Neural crest cell (in vitro differentiated cells): ENCODE data around the gene WWOX. TPM values are rescaled to one million over a fixed set of nuclear protein-coding genes. Genes with fewer than 3 reads are reported as not detected.

Source experiments
- DNase-seq: peaks from one replicate; pipeline ENCODE4 v3.0.0; 2021; ENCODE audit warnings: low read depth, mixed read lengths, low spot score
- H3K27ac Mint-ChIP-seq: one replicate; pipeline ENCODE4 v1.8.0; 2021; ENCODE audit warnings: mild to moderate bottlenecking, mixed read lengths; ENCODE audit not compliant: unreplicated experiment
- H3K27me3 Mint-ChIP-seq: 2 replicates; pipeline ENCODE4 v1.8.0; 2021; ENCODE audit warnings: low read depth, mild to moderate bottlenecking, mixed read lengths
- H3K36me3 Mint-ChIP-seq: 2 replicates; pipeline ENCODE4 v1.8.0; 2021; ENCODE audit warnings: low read depth, mild to moderate bottlenecking, mixed read lengths
- H3K4me1 Mint-ChIP-seq: 2 replicates; pipeline ENCODE4 v1.8.0; 2021; ENCODE audit warnings: mixed read lengths
- H3K4me3 Mint-ChIP-seq: one replicate; pipeline ENCODE4 v1.8.0; 2021; ENCODE audit warnings: mild to moderate bottlenecking, mixed read lengths
- H3K9me3 Mint-ChIP-seq: 2 replicates; pipeline ENCODE4 v1.8.0; 2021; ENCODE audit warnings: mixed read lengths
- total RNA-seq: library from RNA; stranded (reverse); gene quantifications from 2 replicates; pipeline ENCODE4 v1.2.1, GENCODE V29; 2021
- TF ChIP-seq, protein P1 (sequence below): fragments of 200-600 bp; sonication (generic); conservative IDR thresholded peaks from 2 replicates; pipeline ENCODE4 v1.5.0; 2021; ENCODE audit warnings: antibody characterized with exemption, mild to moderate bottlenecking

WWOX gene
- total RNA-seq, 1 donor from 2014 or later = 30.5 TPM

DNA sequence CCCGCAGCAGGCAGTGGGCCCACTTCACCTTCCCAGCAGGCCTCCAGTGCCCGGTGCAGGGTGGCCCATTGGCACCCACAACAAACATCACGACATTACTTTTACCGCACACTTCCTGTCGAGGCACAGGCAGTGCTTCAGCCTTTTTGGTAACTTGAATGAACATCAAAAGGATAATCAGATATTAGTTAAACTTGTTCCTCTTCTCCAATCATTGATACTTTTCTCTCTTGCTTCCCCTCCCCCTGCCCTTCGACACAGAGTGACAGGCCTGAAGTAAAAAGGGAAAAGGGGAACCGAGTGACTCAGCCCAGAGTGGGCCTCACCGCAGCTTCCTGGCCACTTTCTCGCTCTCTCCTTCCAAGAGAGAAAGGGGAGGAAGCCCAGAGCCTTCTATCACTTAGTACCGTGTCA, 994.1 kb downstream of the WWOX start:
- TF ChIP-seq, protein P1, sequence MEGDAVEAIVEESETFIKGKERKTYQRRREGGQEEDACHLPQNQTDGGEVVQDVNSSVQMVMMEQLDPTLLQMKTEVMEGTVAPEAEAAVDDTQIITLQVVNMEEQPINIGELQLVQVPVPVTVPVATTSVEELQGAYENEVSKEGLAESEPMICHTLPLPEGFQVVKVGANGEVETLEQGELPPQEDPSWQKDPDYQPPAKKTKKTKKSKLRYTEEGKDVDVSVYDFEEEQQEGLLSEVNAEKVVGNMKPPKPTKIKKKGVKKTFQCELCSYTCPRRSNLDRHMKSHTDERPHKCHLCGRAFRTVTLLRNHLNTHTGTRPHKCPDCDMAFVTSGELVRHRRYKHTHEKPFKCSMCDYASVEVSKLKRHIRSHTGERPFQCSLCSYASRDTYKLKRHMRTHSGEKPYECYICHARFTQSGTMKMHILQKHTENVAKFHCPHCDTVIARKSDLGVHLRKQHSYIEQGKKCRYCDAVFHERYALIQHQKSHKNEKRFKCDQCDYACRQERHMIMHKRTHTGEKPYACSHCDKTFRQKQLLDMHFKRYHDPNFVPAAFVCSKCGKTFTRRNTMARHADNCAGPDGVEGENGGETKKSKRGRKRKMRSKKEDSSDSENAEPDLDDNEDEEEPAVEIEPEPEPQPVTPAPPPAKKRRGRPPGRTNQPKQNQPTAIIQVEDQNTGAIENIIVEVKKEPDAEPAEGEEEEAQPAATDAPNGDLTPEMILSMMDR = no peak
- DNase-seq = no peak
- peak overlapping the region; percentile 67 for H3K27ac Mint-ChIP-seq
- peaks cover 3% of the 10 kb centered on the region for H3K9me3 Mint-ChIP-seq
- no peak overlapping the region for H3K4me3 Mint-ChIP-seq
- H3K36me3 Mint-ChIP-seq = no peaks in the 10 kb centered on the region
- H3K4me1 Mint-ChIP-seq = peaks cover 32% of the 10 kb centered on the region
- H3K27me3 Mint-ChIP-seq = no peaks in the 10 kb centered on the region

DNA sequence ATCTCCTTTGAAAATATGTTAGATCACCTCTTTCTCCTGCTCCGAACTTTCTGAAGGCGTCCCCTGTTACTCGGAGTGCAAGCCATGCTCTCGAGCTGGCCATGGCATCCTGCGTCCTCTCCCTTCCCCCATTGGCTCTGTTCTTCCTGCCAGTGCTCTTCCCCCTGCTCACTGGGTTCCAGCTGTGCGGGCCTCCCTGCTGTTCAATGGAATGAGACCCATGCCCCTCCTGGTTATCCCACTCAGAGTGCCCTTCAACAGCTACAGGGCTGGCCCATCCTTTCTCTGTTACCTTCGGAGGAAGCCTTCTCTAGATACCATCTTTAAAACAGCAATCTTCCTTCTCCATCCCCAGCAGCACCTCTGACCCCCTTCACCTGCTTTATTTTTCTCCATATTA, 996.8 kb downstream of the WWOX start:
- Mint-ChIP-seq H3K4me1 (peaks cover 32% of the 10 kb centered on the region), H3K4me3 (no peak overlapping the region), H3K36me3 (no peaks in the 10 kb centered on the region), H3K9me3 (no peaks in the 10 kb centered on the region), H3K27ac (no peak overlapping the region), H3K27me3 (no peaks in the 10 kb centered on the region)
- TF ChIP-seq, protein P1 = no peak
- no peak for DNase-seq

DNA sequence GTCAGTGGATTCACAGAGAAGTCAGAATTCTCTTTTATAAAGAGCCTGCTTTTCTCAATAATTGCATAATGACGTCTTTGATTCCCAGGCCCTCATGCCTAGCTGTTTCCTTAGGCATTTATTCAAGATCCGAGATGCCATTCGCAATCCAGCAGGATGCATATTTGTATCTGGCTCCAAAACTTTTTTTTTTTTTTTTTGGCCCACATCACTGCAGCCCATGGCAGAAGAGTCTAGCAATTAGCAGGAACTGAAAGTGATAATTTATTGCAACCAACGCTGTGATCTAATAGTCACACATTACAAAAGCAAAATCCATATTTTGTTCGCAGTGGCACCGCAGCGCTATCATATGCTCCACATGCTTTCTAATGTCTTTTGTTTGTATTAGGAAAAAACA, 997.7 kb downstream of the WWOX start:
- H3K4me3 Mint-ChIP-seq = no peak overlapping the region
- no peaks in the 10 kb centered on the region for H3K36me3 Mint-ChIP-seq
- TF ChIP-seq, protein P1 = no peak
- no peak overlapping the region for H3K27ac Mint-ChIP-seq
- no peaks in the 10 kb centered on the region for H3K27me3 Mint-ChIP-seq
- no peaks in the 10 kb centered on the region for H3K9me3 Mint-ChIP-seq
- peaks cover 32% of the 10 kb centered on the region for H3K4me1 Mint-ChIP-seq
- no peak for DNase-seq

DNA sequence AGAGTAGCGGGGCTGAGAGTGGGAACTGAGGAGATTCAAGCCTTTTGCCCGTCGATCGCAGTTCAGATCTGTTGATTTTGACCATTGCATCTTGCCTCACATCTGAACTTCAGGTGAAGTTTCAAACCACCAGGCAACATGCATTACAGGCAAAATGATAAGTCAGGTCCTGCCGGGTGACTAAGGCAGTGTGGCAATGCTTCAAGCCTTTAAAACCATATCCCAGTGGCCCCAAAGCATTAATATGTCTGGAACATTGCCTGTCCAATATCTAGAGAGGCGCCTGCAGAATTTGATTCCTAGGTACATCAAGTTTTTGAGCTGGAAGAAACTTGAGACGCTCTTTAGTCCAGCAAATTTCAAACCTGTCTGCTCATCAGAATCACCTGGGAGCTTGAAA, 998.3 kb downstream of the WWOX start:
- Mint-ChIP-seq H3K27me3 (peaks cover under 1% of the 10 kb centered on the region), H3K36me3 (no peaks in the 10 kb centered on the region), H3K9me3 (no peaks in the 10 kb centered on the region), H3K27ac (no peak overlapping the region), H3K4me1 (peaks cover 32% of the 10 kb centered on the region), H3K4me3 (no peak overlapping the region)
- no peak for DNase-seq
- TF ChIP-seq, protein P1 = no peak

DNA sequence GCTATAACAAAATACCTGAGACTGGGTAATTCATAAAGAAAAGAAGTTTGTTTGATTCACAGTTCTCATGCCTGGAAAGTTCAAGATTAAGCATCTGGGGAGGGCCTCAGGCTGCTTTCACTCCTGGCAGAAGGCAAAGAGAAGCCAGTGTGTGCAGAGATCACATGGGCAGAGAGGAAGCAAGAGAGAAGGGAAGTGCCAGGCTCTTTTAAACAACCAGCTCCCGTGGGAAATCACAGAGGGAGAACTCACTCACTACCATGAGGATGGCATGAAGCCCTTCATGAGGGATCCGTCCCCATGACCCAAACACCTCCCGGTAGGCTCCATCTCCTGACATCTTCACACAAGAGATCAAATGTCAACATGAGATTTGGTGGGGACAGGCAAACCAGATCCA, 999.5 kb downstream of the WWOX start:
- TF ChIP-seq, protein P1 = no peak
- no peaks in the 10 kb centered on the region for H3K36me3 Mint-ChIP-seq
- no peaks in the 10 kb centered on the region for H3K9me3 Mint-ChIP-seq
- H3K4me1 Mint-ChIP-seq = peaks cover 27% of the 10 kb centered on the region
- DNase-seq = no peak
- H3K27ac Mint-ChIP-seq = no peak overlapping the region
- H3K4me3 Mint-ChIP-seq = no peak overlapping the region
- H3K27me3 Mint-ChIP-seq = peaks cover 4% of the 10 kb centered on the region

DNA sequence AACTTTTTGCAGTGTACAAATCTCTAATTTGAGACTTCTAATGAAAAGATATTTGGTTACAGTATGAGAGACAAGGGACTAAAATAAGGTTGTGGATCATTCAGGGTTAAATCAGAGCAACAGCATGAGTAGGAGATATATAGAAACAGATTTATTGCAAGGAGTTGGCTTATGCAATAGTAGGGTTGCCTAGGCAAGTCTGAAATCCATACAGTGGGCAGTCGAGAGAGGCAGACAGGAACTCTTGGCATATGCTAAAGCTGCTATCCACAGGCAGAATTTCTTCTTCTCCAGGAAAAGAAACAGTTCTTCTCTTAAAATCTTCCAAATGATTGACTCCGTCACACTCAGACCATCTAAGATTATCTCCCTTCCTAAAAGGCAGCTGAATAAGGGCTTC, 1000.3 kb downstream of the WWOX start:
- Mint-ChIP-seq H3K27ac (no peak overlapping the region), H3K4me3 (no peak overlapping the region), H3K27me3 (peaks cover 4% of the 10 kb centered on the region), H3K4me1 (peaks cover 30% of the 10 kb centered on the region), H3K36me3 (no peaks in the 10 kb centered on the region), H3K9me3 (no peaks in the 10 kb centered on the region)
- no peak for DNase-seq
- TF ChIP-seq, protein P1 = no peak
